ENCODE data around the gene TFR2.
A peak's percentile ranks its signal among the peaks of the same experiment; 100 is the strongest.

TFR2 gene

GRCh38 chr7:100611983-100612729, 29.2 kb downstream of the TFR2 start, which contains the start of gene MOSPD3:
Gene MOSPD3 (plus strand): TSS chr7:100612540. CDS start chr7:100612792, 252 bp downstream.
- peak; percentile 87 for DNase-seq

- no peak for DNase-seq
Measured at GRCh38 chr7:100609958-100610357, 31.4 kb downstream of the TFR2 start.

GRCh38 chr7:100607111-100607510, 34.2 kb downstream of the TFR2 start:
- DNase-seq: no peak

- DNase-seq: no peak
Measured at GRCh38 chr7:100606313-100606712, 35.0 kb downstream of the TFR2 start.

GRCh38 chr7:100604976-100605911, 36.1 kb downstream of the TFR2 start:
- DNase-seq: no peak

GRCh38 chr7:100604028-100604975, 37.0 kb downstream of the TFR2 start:
- DNase-seq: no peak

- DNase-seq: no peak
Measured at GRCh38 chr7:100603726-100604027, 37.7 kb downstream of the TFR2 start.

GRCh38 chr7:100602889-100603725, 38.2 kb downstream of the TFR2 start:
- DNase-seq: no peak

GRCh38 chr7:100600730-100601038, 40.7 kb downstream of the TFR2 start:
- no peak for DNase-seq

GRCh38 chr7:100599911-100600729, 41.2 kb downstream of the TFR2 start:
- no peak for DNase-seq

- no peak for DNase-seq
Measured at GRCh38 chr7:100598425-100598824, 42.9 kb downstream of the TFR2 start.

GRCh38 chr7:100595188-100595587, 46.2 kb downstream of the TFR2 start:
- no peak for DNase-seq

- DNase-seq: no peak
Measured at GRCh38 chr7:100591596-100591995, 49.8 kb downstream of the TFR2 start.

GRCh38 chr7:100590077-100590737, 51.1 kb downstream of the TFR2 start:
- no peak for DNase-seq

GRCh38 chr7:100589341-100589947, 51.9 kb downstream of the TFR2 start:
- no peak for DNase-seq

GRCh38 chr7:100588438-100588837, 52.9 kb downstream of the TFR2 start:
- no peak for DNase-seq

GRCh38 chr7:100586266-100587025, 54.9 kb downstream of the TFR2 start, which contains the start of gene FBXO24:
Gene FBXO24 (plus strand): TSS chr7:100586328. CDS start chr7:100586626, 298 bp downstream.
- DNase-seq: peak; percentile 97

- DNase-seq: peak; percentile 54
Measured at GRCh38 chr7:100585511-100586265, 55.7 kb downstream of the TFR2 start, which contains the start of gene LRCH4. Gene LRCH4 (minus strand): TSS chr7:100586129. CDS start chr7:100586100, 29 bp downstream.
